BLaER1 treated with 17β-estradiol and CSF1 and Interleukin-3, amounts not matched to agents 10 nM and 100 nM (cell line): ENCODE results near the gene OR9K2.
"Not testable (repeated sequence)": the region's sequence is repeated elsewhere in the genome, so short reads cannot be mapped to it uniquely, and the experiment has no call there.

Experiments
- H3K27ac ChIP-seq, 11 experiments: shearing (Covaris generic); formaldehyde crosslinking; 2 replicates each; pipeline ENCODE4 v1.8.1; 2022
- H3K27me3 ChIP-seq, 11 experiments: shearing (Covaris generic); formaldehyde crosslinking; 2 replicates each; pipeline ENCODE4 v1.8.1; 2022
- H3K36me3 ChIP-seq, 11 experiments: shearing (Covaris generic); formaldehyde crosslinking; 2 replicates each; pipeline ENCODE4 v1.8.1; 2022
- H3K4me1 ChIP-seq, 10 experiments: shearing (Covaris generic); formaldehyde crosslinking; 2 replicates each; pipeline ENCODE4 v1.8.1; 2022
- H3K4me2 ChIP-seq, 11 experiments: shearing (Covaris generic); formaldehyde crosslinking; 2 replicates each; pipeline ENCODE4 v1.8.1; 2022
- H3K4me3 ChIP-seq, 10 experiments: shearing (Covaris generic); formaldehyde crosslinking; 2 replicates each; pipeline ENCODE4 v1.8.1; 2022
- H3K9ac ChIP-seq, 11 experiments: shearing (Covaris generic); formaldehyde crosslinking; 2 replicates each; pipeline ENCODE4 v1.8.1; 2022
- H3K9me3 ChIP-seq, 11 experiments: shearing (Covaris generic); formaldehyde crosslinking; replicated peaks in 1 of 11; 2 replicates each; pipeline ENCODE4 v1.8.1; 2022
- H4K20me1 ChIP-seq, 11 experiments: shearing (Covaris generic); formaldehyde crosslinking; 2 replicates each; pipeline ENCODE4 v1.8.1; 2022
- Cebpa-rat ChIP-seq, 11 experiments: shearing (Covaris generic); IDR thresholded peaks; 2 replicates each; pipeline ENCODE4 v1.8.1; 2022

Gene OR9K2, protein sequence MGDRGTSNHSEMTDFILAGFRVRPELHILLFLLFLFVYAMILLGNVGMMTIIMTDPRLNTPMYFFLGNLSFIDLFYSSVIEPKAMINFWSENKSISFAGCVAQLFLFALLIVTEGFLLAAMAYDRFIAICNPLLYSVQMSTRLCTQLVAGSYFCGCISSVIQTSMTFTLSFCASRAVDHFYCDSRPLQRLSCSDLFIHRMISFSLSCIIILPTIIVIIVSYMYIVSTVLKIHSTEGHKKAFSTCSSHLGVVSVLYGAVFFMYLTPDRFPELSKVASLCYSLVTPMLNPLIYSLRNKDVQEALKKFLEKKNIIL

GRCh38 chr12:55126106-55126505 is at the start of gene OR9K2:
Gene OR9K2 (plus strand): TSS chr12:55126406. CDS start chr12:55129835, 3,429 bp downstream.
- TF ChIP-seq Cebpa-rat (IDR thresholded peaks at IDR 0.05) = no peak
- Histone ChIP-seq H3K27me3 (no peaks in the 10 kb centered on the region), H3K4me3 (no peak within 1 kb of the TSS), H3K4me1 (no peaks in the 10 kb centered on the region), H4K20me1 (no peaks in the 10 kb centered on the region), H3K9me3 (peaks cover 4 to 14% (median 10%) of the 10 kb centered on the region in 11 experiments; a peak in 14 of 22 replicates), H3K9ac (no peak within 1 kb of the TSS), H3K27ac (no peak within 1 kb of the TSS), H3K4me2 (no peak within 1 kb of the TSS), H3K36me3 (no peaks in the 10 kb centered on the region)

DNA sequence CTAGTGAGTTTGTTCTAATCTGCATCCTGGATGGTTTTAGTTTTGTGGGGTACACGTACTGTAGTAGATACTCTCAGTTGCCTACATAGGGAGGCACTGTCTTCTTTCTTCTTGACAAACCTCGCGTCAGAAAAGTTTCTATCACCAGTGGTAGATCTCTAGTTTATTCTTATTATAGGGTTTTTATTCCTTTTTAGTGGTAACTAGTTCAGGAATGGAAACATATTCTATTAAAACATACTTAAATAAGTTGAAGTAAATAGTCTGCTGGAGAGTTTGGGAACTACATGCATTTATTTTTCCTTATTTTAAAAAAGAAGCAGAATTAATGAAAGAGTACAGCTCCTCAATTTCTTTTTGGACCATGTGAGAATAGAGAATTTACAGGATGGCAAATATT is 33.6 kb upstream of the OR9K2 start:
- no peak overlapping the region for H3K4me2 ChIP-seq
- no peak overlapping the region for H3K4me3 ChIP-seq
- no peak overlapping the region for H3K27ac ChIP-seq
- H3K9ac ChIP-seq = no peak overlapping the region
- H3K9me3 ChIP-seq = no peaks in the 10 kb centered on the region
- H3K36me3 ChIP-seq = no peaks in the 10 kb centered on the region
- H3K27me3 ChIP-seq = no peaks in the 10 kb centered on the region
- no peaks in the 10 kb centered on the region for H4K20me1 ChIP-seq
- TF ChIP-seq Cebpa-rat (IDR thresholded peaks at IDR 0.05) = no peak
- no peaks in the 10 kb centered on the region for H3K4me1 ChIP-seq

- H3K4me1 ChIP-seq = no peaks in the 10 kb centered on the region
- peaks cover 0 to 4% (median 0%) of the 10 kb centered on the region in 11 experiments; a peak in 4 of 22 replicates for H3K9me3 ChIP-seq
- no peak overlapping the region for H3K4me2 ChIP-seq
- H3K27me3 ChIP-seq = no peaks in the 10 kb centered on the region
- H3K9ac ChIP-seq = no peak overlapping the region
- no peak for TF ChIP-seq Cebpa-rat (IDR thresholded peaks at IDR 0.05)
- H3K36me3 ChIP-seq = no peaks in the 10 kb centered on the region
- H3K27ac ChIP-seq = no peak overlapping the region
- no peak overlapping the region for H3K4me3 ChIP-seq
- H4K20me1 ChIP-seq = no peaks in the 10 kb centered on the region
These were observed 13.8 kb upstream of the OR9K2 start for GRCh38 chr12:55112378-55112875.

DNA sequence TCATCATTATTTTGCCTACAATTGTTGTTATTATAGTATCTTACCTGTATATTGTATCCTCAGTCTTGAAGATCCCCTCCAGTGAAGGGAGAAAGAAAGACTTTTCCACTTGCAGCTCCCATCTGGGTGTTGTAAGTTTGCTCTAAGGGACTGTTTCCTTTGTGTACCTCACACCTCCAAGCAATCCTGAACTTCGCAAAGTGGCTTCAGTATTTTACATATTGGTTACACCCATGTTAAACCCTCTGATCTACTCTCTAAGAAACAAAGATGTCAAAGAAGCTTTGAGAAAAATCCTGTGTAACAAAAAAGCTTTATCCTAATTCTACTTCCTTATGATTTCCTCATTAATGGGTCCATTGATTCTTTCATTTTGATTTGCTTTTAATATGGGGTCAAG is 10.1 kb upstream of the OR9K2 start:
- no peaks in the 10 kb centered on the region for H4K20me1 ChIP-seq
- no peaks in the 10 kb centered on the region for H3K27me3 ChIP-seq
- no peak overlapping the region for H3K4me3 ChIP-seq
- no peak for TF ChIP-seq Cebpa-rat (IDR thresholded peaks at IDR 0.05)
- peaks cover 0 to 6% (median 0%) of the 10 kb centered on the region in 11 experiments; a peak in 3 of 22 replicates for H3K9me3 ChIP-seq
- H3K4me2 ChIP-seq = no peak overlapping the region
- H3K36me3 ChIP-seq = no peaks in the 10 kb centered on the region
- no peaks in the 10 kb centered on the region for H3K4me1 ChIP-seq
- H3K9ac ChIP-seq = no peak overlapping the region
- no peak overlapping the region for H3K27ac ChIP-seq

DNA sequence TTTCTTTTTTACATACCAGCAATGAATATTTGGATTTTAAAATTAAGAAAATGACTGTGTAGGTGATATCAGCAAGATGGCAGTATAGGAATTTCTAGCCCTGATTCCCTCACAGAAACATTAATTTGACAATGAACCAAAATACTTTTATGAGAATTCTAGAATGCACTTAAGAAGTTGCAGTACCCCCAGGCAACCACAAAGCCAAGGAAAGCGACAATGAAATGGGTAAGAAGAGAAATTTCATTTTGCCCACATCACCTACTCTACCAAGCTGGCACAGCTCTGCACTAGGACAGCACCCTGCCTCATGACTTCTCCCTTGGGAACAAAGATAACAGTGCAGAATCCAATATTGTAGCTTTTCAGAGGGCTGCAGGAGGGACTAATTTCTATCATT is 6.6 kb downstream of the OR9K2 start:
- H3K4me2 ChIP-seq = no peak overlapping the region
- no peaks in the 10 kb centered on the region for H3K9me3 ChIP-seq
- H3K4me1 ChIP-seq = no peaks in the 10 kb centered on the region
- no peaks in the 10 kb centered on the region for H3K36me3 ChIP-seq
- no peak overlapping the region for H3K9ac ChIP-seq
- H3K4me3 ChIP-seq = no peak overlapping the region
- H3K27ac ChIP-seq = no peak overlapping the region
- no peaks in the 10 kb centered on the region for H4K20me1 ChIP-seq
- no peaks in the 10 kb centered on the region for H3K27me3 ChIP-seq
- no peak for TF ChIP-seq Cebpa-rat (IDR thresholded peaks at IDR 0.05)

- Histone ChIP-seq H3K9ac (no peak overlapping the region), H3K27me3 (no peaks in the 10 kb centered on the region), H3K9me3 (peaks cover 0 to 12% (median 7%) of the 10 kb centered on the region in 11 experiments; a peak in 15 of 22 replicates), H3K4me1 (no peaks in the 10 kb centered on the region), H4K20me1 (no peaks in the 10 kb centered on the region), H3K36me3 (no peaks in the 10 kb centered on the region), H3K27ac (no peak overlapping the region), H3K4me3 (no peak overlapping the region), H3K4me2 (no peak overlapping the region)
- no peak for TF ChIP-seq Cebpa-rat (IDR thresholded peaks at IDR 0.05)
These were observed 16.7 kb downstream of the OR9K2 start for GRCh38 chr12:55142669-55143565.

DNA sequence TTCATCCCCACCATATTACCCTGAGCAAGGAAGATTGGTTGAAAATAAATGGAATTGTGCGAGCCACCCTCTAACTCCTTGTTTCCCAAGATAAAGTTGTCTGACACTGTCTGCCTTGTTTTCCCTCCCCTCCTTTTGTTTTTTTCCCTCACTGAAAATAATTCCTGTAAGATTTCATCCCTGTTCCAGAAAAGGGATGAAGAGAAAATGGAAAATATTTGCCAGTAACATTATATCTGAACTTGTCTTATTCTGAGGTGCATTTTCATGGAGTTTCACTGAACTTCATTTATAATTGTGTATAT is 17.3 kb downstream of the OR9K2 start:
- Histone ChIP-seq H4K20me1 (no peaks in the 10 kb centered on the region), H3K9ac (no peak overlapping the region), H3K27me3 (no peaks in the 10 kb centered on the region), H3K36me3 (no peaks in the 10 kb centered on the region), H3K9me3 (peaks cover 0 to 12% (median 7%) of the 10 kb centered on the region in 11 experiments; a peak in 15 of 22 replicates), H3K4me2 (no peak overlapping the region), H3K27ac (no peak overlapping the region), H3K4me3 (no peak overlapping the region), H3K4me1 (no peaks in the 10 kb centered on the region)
- no peak for TF ChIP-seq Cebpa-rat (IDR thresholded peaks at IDR 0.05)

DNA sequence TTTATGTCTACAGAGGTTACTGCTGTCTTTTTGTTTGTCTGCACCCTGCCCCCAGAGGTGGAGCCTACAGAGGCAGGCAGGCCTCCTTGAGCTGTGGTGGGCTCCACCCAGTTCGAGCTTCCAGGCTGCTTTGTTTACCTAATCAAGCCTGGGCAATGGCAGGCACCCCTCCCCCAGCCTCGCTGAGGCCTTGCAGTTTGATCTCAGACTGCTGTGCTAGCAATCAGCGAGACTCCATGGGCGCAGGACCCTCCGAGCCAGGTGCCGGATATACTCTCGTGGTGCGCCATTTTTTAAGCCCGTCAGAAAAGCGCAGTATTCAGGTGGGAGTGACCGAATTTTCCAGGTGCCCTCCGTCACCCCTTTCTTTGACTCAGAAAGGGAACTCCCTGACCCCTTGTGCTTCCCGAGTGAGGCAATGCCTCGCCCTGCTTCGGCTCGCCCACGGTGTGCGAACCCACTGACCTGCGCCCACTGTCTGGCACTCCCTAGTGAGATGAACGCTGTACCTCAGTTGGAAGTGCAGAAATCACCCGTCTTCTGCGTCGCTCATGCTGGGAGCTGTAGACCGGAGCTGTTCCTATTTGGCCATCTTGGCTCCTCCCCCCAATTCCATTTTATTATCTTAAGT is 40.9 kb downstream of the OR9K2 start:
- not testable (repeated sequence) for H3K4me2 ChIP-seq, H3K4me3 ChIP-seq, H3K27me3 ChIP-seq, H3K36me3 ChIP-seq, H3K4me1 ChIP-seq, H3K27ac ChIP-seq, H3K9ac ChIP-seq, H4K20me1 ChIP-seq
- peaks cover 5 to 13% (median 6%) of the 10 kb centered on the region in 11 experiments; a peak in 17 of 22 replicates for H3K9me3 ChIP-seq

DNA sequence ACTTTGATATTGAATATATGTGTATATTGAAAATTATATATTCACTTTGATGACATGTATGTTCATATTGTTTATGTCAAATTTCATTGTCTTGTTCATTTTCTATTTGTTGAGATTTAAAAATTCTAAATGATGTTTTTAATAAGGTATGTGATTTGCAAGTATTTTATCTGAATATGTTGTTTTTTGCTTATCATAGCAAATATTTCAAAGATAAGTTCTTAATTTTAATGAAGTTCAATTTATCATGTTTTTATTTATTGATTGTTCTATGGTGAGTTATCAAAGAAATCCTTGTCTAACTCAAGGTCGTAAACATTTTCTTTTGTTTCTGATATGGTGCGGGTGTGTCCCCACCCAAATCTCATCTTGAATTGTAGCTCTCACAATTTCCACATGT is 45.2 kb downstream of the OR9K2 start:
- no peak overlapping the region for H3K27ac ChIP-seq
- H4K20me1 ChIP-seq = no peaks in the 10 kb centered on the region
- peaks cover 7 to 22% (median 8%) of the 10 kb centered on the region in 11 experiments; a peak in 17 of 22 replicates for H3K9me3 ChIP-seq
- H3K4me3 ChIP-seq = no peak overlapping the region
- no peaks in the 10 kb centered on the region for H3K27me3 ChIP-seq
- TF ChIP-seq Cebpa-rat (IDR thresholded peaks at IDR 0.05) = no peak
- H3K36me3 ChIP-seq = no peaks in the 10 kb centered on the region
- H3K4me1 ChIP-seq = no peaks in the 10 kb centered on the region
- no peak overlapping the region for H3K9ac ChIP-seq
- no peak overlapping the region for H3K4me2 ChIP-seq

GRCh38 chr12:55171846-55172245 is 45.6 kb downstream of the OR9K2 start:
- not testable (repeated sequence) for H3K27ac ChIP-seq, H3K9ac ChIP-seq, H3K36me3 ChIP-seq, H3K27me3 ChIP-seq, H3K4me3 ChIP-seq, H3K4me2 ChIP-seq, H4K20me1 ChIP-seq, H3K4me1 ChIP-seq
- H3K9me3 ChIP-seq = peaks cover 7 to 22% (median 8%) of the 10 kb centered on the region in 11 experiments; a peak in 17 of 22 replicates
